Measurements from ENCODE around the gene FCGR3B. TPM values are rescaled to one million over a fixed set of nuclear protein-coding genes. Genes with fewer than 3 reads are reported as not detected.
"Not testable (repeated sequence)": the region's sequence is repeated elsewhere in the genome, so short reads cannot be mapped to it uniquely, and the experiment has no call there.

FCGR3B gene
- total RNA-seq, 1 experiment from 2014 or later = not detected

DNA sequence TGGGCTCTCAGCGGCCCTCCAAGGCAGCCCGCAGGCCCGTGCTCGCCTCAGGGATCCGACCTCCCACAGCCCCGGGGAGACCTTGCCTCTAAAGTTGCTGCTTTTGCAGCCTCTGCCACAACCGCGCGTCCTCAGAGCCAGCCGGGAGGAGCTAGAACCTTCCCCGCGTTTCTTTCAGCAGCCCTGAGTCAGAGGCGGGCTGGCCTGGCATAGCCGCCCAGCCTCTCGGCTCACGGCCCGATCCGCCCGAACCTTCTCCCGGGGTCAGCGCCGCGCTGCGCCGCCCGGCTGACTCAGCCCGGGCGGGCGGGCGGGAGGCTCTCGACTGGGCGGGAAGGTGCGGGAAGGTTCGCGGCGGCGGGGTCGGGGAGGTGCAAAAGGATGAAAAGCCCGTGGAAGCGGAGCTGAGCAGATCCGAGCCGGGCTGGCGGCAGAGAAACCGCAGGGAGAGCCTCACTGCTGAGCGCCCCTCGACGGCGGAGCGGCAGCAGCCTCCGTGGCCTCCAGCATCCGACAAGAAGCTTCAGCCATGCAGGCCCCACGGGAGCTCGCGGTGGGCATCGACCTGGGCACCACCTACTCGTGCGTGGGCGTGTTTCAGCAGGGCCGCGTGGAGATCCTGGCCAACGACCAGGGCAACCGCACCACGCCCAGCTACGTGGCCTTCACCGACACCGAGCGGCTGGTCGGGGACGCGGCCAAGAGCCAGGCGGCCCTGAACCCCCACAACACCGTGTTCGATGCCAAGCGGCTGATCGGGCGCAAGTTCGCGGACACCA lies 25.0 kb downstream of the FCGR3B start:
- not testable (repeated sequence) for DNase-seq (ENCODE audit: low spot score)

DNA sequence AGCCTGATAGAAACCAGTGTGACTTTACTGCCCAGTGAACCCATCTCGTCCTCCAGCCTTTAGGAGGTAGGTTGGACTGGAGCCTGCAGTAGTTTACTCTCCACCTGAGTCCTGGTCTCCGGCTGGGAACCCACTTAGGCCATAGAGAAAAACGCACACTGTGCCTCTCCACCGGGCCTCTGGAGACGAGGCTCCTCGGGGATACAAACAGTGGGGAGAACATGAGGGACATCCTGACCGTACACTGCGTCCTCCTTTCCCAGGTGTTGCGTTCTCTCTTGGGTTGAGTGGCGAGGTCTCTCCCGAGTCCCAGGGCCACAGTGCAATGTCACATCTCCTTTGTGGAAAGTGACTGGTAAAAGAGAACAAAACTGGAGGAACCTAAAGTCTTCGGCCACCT lies 26.0 kb downstream of the FCGR3B start:
- not testable (repeated sequence) for DNase-seq (ENCODE audit: low spot score)

DNA sequence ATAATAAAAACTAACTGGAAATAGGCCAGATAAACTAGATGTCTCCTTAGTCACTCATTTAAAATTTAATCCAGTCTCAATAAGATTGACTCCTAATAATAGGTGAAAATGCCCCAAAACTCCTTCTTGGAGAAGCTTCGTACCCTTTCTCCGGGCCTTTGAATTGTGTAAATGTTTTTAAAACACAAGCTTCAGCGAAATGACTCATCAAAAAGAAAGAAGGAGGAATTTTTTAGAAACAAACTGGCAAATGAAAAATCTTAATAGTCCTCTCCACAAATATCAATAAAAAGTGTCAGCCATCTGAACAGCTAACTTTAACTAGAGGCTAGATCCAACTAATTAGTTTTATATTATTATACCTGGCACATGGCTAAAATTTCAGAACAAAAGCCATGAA lies 33.9 kb downstream of the FCGR3B start:
- DNase-seq (ENCODE audit: low spot score) = not testable (repeated sequence)

DNA sequence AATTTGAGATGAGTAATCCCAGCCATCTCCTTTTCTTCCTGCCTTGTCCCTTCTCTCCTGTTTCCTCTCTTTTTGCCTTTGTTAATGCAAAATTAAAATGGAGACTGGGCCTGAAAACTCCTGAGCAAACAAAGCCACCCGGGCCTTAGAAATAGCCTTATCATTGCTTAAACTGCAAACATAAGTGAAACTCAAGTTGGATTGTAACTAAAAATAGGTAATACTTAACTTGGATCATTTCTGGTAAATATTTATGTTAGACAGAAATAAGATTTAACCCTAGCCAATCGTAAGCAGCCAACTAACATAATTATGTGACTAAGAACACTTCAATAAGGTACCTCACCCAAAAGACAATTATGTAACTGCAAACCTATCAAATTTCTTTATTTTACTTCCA lies 35.4 kb downstream of the FCGR3B start:
- peak; percentile 22 for DNase-seq (ENCODE audit: low spot score)

DNA sequence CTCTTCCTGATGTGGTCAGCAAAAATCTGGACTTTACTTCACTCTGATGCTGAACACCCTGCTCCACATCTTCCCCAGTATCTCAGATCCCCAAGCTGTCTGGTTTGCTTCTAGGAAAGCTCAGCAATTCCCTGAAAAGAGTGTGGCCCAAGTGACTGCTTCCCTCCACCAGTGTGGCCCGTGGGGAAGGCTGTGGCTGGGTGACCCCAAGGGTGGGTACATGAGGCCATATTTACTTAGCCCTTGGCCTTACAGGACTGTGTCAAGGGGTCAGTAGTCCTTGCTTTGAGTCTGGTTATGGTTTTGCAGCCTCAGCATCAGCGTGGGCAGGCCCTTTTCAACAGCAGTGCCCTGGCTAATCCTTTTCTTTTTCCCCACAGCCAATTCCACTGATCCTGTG lies 35.8 kb downstream of the FCGR3B start:
- not testable (repeated sequence) for DNase-seq (ENCODE audit: low spot score)

DNA sequence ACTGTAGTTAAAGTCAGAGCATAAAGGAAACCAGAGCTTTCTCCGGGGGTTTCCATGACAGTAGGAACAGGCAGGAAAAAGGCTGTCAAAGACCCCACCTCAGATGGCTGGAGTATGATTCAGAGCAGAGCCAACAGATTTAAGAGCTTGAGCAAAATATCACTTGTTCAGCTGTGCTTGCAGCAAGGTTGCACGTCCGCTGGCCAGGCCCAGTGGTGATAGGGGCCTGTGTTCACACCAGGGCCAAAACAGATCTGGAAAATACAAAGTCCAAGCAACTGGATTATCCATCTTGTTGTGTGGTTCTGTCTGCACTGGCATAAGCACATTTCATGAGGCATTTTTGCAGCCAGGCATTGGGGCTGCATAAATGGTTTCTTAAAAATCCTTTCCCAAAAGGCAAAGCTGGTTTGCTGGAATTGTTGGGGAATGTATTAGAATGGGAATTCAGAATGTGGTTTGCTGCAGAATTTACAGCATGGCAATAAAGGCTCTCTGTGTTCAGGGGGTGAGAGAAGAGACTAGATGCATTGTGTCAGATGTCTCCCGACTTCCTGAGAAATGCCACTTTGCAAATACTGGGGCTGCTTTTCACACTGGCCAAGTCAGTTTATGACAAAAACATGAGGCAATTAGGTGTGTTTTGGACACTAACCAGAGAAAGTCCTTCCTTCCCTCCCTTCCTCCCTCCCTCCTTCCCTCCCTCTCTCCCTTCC lies 36.5 kb downstream of the FCGR3B start:
- not testable (repeated sequence) for DNase-seq (ENCODE audit: low spot score)

DNA sequence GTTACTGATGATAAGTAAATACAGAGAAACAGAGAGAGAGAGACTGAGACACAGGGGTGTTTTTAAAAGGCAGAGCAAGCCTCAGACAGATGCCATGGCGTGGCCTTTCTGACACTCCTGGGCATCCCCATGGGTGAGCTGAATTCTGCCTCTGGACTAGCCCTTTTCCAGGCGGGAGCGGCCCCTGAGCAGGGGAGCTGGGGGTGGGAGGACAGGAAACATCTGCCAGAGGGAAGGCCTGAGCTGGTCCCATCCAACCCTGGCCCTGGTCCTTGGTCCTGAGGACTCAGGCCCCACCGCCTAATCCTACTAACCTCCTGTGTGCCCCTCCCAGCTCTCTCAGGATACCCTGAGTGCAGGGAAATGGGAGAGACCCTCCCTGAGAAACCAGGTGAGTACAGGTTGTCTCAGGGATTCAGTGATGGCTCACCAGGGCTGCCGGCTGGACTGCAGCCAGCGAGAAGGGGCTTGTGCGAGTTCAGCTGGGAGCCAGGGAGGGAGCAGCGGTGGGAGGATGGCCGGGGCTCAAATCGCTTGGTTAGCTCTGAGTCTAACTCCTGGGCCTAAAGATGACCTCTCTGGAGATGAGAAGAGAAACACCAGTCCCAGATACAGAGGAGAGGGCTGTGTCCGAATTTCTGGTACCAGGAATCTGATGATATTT lies 37.8 kb downstream of the FCGR3B start:
- not testable (repeated sequence) for DNase-seq (ENCODE audit: low spot score)

DNA sequence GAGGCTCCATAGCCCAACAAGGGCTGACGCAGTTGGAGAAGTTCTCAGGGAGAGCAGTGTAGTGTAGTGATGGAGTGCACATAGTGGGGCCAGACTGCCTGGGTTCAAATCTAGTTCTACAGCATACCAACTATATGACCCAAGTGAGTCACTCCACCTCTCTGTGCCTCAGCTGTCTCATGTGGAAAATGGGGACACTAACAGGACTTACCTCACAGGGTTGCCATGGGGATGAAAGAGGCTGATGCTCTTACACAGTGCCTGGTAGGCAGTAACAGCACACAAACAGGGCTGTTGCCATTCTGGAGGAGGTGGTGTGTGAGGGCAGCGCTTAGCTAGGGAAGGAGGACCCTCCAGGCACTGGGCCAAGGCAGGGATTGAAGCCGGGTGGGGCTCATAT lies 38.4 kb downstream of the FCGR3B start:
- not testable (repeated sequence) for DNase-seq (ENCODE audit: low spot score)

DNA sequence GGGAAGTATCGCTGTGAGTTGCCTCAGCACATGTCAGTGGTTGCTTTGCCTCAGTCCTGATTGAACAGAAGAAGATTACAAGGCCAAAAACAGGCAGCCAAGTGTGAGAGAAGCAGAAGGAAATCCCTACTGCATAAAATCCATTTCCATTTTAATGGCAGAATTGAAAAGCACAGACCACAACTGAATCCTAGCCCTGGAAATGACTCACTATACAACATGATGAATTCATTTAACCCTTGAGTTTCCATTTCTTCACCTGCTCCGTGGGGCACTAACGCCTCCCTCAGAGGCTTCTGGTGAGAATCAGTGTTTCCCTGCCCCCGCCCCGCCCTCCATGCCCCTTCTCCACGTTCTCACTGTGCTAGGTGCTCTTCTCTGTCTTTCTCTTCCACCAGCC lies 41.1 kb downstream of the FCGR3B start:
- not testable (repeated sequence) for DNase-seq (ENCODE audit: low spot score)

DNA sequence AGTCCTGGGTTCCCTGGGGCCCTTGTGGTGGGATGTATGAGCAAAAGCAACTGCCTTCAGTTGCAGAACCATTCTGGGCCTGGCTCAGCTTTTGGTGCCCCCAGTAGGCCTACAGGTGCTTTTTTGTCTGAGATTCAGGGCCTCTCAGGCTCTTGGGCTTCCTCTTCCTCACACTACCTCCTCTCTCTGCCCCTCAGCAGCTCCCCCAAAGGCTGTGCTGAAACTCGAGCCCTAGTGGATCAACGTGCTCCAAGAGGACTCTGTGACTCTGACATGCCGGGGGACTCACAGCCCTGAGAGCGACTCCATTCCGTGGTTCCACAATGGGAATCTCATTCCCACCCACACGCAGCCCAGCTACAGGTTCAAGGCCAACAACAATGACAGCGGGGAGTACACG lies 41.6 kb downstream of the FCGR3B start:
- not testable (repeated sequence) for DNase-seq (ENCODE audit: low spot score)

DNA sequence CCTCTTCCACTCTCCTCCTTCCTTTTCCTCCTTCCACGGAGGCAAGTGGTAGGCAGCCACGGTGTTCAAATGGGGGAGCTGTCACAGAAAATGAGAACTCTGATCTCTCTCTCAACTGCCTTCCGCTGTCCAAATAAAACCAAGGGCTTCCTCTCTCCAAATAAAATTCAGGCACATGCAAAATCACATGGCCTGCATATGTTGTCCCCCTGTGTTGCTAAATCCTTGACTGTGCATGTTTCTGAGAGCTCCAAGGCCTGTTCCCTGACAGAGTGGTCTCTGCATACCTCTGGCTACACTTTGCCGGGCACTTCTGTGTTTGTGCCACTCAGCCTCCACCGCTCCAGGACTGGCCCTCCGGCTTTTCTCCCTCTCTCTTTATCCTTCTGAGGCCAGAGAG lies 42.4 kb downstream of the FCGR3B start:
- DNase-seq (ENCODE audit: low spot score) = not testable (repeated sequence)

DNA sequence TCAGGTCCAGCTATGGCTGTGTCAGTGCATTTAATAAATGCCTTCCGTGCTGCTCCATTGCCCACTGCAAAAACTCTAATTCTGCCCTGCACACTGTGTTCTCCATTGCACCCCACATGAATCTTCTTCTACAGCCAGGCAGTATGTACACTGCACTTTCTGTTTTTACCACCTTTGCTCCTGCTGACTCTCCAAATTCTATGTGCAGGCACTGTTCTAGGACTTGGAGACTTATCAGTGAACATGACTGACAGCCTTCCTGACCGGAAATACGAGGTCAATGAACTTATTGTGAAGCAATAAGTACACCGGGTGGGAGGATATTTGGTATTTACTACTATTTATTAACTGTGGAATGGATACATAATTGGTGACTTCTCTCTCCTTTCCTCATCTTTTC lies 48.1 kb downstream of the FCGR3B start:
- DNase-seq (ENCODE audit: low spot score) = not testable (repeated sequence)

DNA sequence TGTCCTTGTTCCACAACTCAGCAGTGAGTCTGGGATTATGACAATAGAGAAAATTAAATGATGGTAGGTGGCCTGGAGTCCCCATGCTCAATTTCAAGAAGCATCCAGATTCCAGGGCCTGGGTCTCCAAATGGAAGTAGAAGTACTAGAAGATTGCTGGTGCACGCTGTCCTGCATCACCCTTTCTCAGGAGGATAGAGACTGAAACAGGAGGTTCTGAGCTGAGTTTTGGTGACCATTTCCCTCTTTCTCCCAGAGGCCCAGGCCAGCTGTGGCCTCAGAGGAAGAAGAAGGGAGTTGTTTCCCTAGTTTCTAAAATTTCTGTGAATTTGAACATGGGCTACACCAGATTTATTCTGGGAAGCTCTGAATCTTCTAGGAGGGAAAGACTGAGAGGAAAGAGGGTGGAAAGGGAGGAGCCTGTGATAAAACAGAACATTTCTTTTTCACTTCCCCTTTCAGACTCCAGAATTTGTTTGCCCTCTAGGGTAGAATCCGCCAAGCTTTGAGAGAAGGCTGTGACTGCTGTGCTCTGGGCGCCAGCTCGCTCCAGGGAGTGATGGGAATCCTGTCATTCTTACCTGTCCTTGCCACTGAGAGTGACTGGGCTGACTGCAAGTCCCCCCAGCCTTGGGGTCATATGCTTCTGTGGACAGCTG lies 50.0 kb downstream of the FCGR3B start:
- DNase-seq (ENCODE audit: low spot score) = not testable (repeated sequence)

DNA sequence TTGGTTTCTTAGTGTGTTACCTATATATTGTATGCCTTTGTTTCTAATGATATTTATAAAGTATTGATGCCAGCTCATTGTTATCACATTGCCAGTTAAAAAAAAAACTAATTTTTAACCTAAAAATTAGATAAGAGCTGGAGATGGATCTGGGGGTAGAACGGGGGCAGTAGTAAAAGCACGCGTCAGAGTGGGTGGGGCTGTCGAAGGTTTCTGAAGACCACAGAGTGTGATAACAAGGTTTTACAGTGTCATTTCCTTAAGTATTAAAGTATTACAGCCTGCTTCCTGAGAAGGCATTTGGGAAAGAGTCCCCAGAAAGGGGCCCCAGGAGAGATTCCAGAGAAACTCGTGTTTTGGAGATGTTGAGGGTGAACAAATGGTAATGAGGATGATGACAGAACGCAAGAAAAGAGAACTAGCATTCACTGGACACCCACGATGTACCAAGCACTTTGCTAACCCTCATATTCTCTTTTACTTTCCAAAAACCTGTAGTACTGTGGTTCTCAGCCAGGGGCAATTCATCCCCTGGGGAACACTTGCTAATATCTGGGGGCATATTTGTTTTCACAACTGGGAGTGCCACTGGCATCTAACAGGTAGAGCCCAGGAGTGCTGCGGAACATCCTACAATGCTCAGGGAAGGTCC lies 51.0 kb downstream of the FCGR3B start:
- DNase-seq (ENCODE audit: low spot score) = not testable (repeated sequence)

DNA sequence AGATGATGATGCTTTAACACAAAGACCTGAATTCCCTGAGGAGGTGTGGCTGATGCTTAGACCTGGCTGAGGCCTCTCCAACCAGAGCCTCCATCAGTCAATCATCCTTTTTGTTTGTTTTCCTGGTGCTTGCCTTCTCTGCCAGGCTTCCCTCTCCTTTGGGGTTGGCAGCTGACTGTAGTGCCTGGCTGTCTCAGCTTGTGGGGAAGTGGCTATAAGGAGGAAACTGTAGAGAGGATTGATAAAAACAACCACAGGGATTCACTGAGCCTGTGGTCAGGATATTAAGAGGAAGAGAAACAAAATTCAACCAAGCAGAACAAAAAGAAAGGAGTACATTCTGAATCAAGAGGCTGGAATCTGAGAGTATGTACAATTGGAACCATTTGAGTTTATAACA lies 54.3 kb downstream of the FCGR3B start:
- not testable (repeated sequence) for DNase-seq (ENCODE audit: low spot score)

Other genes with a start within 250 kb of the FCGR3B start
- gene FCGR2A, start 125.7 kb downstream of the FCGR3B start, total RNA-seq (2014; rRNA removed; shearing (Covaris generic)) = 10.1 and 11.0 TPM in 2 replicates
- gene HSPA6, start 106.6 kb downstream of the FCGR3B start, total RNA-seq (2014; rRNA removed; shearing (Covaris generic)) = 0.15 and 0.16 TPM in 2 replicates
- gene FCGR3A, start 81.4 kb downstream of the FCGR3B start, total RNA-seq (2014; rRNA removed; shearing (Covaris generic)) = not detected in 2 replicates
- not detected in 2 replicates for gene FCGR2B, start 32.0 kb upstream of the FCGR3B start, total RNA-seq (2014; rRNA removed; shearing (Covaris generic))
- gene FCRLA, start 76.1 kb upstream of the FCGR3B start, total RNA-seq (2014; rRNA removed; shearing (Covaris generic)) = not detected in 2 replicates
- 0.45 and 0.51 TPM in 2 replicates for gene FCRLB, start 90.4 kb upstream of the FCGR3B start, total RNA-seq (2014; rRNA removed; shearing (Covaris generic))
- 42.5 and 44.2 TPM in 2 replicates for gene DUSP12, start 118.6 kb upstream of the FCGR3B start, total RNA-seq (2014; rRNA removed; shearing (Covaris generic))
- gene ATF6, start 135.1 kb upstream of the FCGR3B start, total RNA-seq (2014; rRNA removed; shearing (Covaris generic)) = 27.1 and 28.8 TPM in 2 replicates